MM.1S (cell line): ENCODE measurements around the gene COLEC12.

Experiments used
- DNase-seq: peaks from one replicate; pipeline ENCODE4 v3.0.0-alpha.2; 2015
- H2AFZ ChIP-seq: fragments of 300-600 bp; sonication (generic); 2 replicates; pipeline ENCODE4 v1.6.0; 2016; ENCODE audit warnings: antibody characterized with exemption, low read length
- H3F3A ChIP-seq: fragments of 300-600 bp; sonication (generic); 2 replicates; pipeline ENCODE4 v1.6.1; 2016; ENCODE audit warnings: mild to moderate bottlenecking, antibody characterized with exemption, low read length, moderate library complexity, mixed read lengths; ENCODE audit not compliant: insufficient read depth
- H3K27ac ChIP-seq: fragments of 300-600 bp; sonication (generic); 2 replicates; pipeline ENCODE4 v1.5.1; 2016; ENCODE audit warnings: mild to moderate bottlenecking, low read length
- H3K27me3 ChIP-seq: fragments of 300-600 bp; sonication (generic); replicated peaks from 2 replicates; pipeline ENCODE4 v1.6.0; 2016; ENCODE audit warnings: low read length; ENCODE audit not compliant: insufficient read depth
- H3K36me3 ChIP-seq: fragments of 300-600 bp; sonication (generic); replicated peaks from 2 replicates; pipeline ENCODE4 v1.6.1; 2016; ENCODE audit warnings: mild to moderate bottlenecking, low read length, mixed read lengths; ENCODE audit not compliant: insufficient read depth
- H3K4me1 ChIP-seq: fragments of 300-600 bp; sonication (generic); 2 replicates; pipeline ENCODE4 v1.6.1; 2016; ENCODE audit warnings: low read length, mixed read lengths
- H3K4me2 ChIP-seq: fragments of 300-600 bp; sonication (generic); 2 replicates; pipeline ENCODE4 v1.6.0; 2016; ENCODE audit warnings: low read depth, low read length
- H3K4me3 ChIP-seq: fragments of 300-600 bp; sonication (generic); 2 replicates; pipeline ENCODE4 v1.5.1; 2016; ENCODE audit warnings: low read length, mixed read lengths
- H3K79me2 ChIP-seq: fragments of 300-600 bp; sonication (generic); 2 replicates; pipeline ENCODE4 v1.6.1; 2016; ENCODE audit warnings: mixed run types, low read length, mixed read lengths
- H3K9ac ChIP-seq: fragments of 300-600 bp; sonication (generic); 2 replicates; pipeline ENCODE4 v1.6.1; 2016; ENCODE audit warnings: low read length, mixed read lengths
- H3K9me2 ChIP-seq: fragments of 300-600 bp; sonication (generic); replicated peaks from 2 replicates; pipeline ENCODE4 v1.6.1; 2016; ENCODE audit warnings: mild to moderate bottlenecking, low read length, mixed read lengths; ENCODE audit not compliant: insufficient read depth
- H3K9me3 ChIP-seq: fragments of 300-600 bp; sonication (generic); replicated peaks from 2 replicates; pipeline ENCODE4 v1.6.1; 2016; ENCODE audit warnings: mild to moderate bottlenecking, low read length, mixed read lengths; ENCODE audit not compliant: insufficient read depth
- H4K20me1 ChIP-seq: fragments of 300-600 bp; sonication (generic); 2 replicates; pipeline ENCODE4 v1.6.1; 2016; ENCODE audit warnings: mild to moderate bottlenecking, low read length, moderate library complexity, mixed read lengths; ENCODE audit not compliant: insufficient read depth
- EZH2 ChIP-seq: fragments of 300-600 bp; sonication (generic); optimal IDR thresholded peaks from 2 replicates; pipeline ENCODE3; 2017; ENCODE audit warnings: low read depth, mild to moderate bottlenecking, antibody characterized with exemption, low read length, mixed read lengths
- EZH2phosphoT487 ChIP-seq: fragments of 300-600 bp; sonication (generic); IDR thresholded peaks from 2 replicates; pipeline ENCODE4 v1.6.1; 2018; ENCODE audit warnings: antibody characterized with exemption, low read length
- TF ChIP-seq, protein P1 (sequence below): fragments of 300-600 bp; sonication (generic); IDR thresholded peaks from 2 replicates; pipeline ENCODE4 v1.5.1; 2016; ENCODE audit warnings: antibody characterized with exemption, low read length, mixed read lengths

The COLEC12 gene

DNA sequence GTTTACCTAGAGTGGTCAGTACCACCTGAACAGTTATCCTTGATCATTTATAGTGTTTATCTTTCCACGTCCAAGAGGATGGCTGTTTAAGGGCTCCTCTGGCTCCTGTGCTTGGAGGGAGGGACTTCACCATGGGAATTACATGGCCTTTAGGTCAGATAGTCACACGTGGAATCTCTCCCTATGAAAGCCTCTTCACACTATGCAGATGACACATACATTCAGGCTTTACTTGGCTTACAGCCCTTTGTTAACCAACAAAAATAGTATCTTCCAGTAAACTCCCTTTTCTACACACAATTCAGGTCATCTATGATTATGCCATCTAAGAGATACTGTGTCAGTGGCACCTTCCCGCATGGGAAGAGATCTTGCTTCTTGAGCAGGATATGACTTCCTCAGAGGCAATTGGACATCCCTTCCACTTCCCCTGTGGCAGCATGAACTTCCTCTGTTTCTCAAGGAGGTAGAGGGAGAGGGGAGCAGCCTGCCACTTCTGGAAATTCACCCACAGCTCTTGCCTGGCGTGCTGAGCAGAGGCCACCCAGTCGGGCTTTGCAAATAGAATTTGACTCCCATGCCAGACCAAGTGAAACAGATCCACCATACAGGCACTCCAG is 53.5 kb downstream of the COLEC12 start:
- H3K79me2 ChIP-seq = no peaks in the 10 kb centered on the region
- no peak for DNase-seq
- H3K9ac ChIP-seq = no peak overlapping the region
- no peak overlapping the region for H3K4me2 ChIP-seq
- no peaks in the 10 kb centered on the region for H3K9me3 ChIP-seq
- H3K9me2 ChIP-seq = no peaks in the 10 kb centered on the region
- H3K27ac ChIP-seq = no peak overlapping the region
- no peaks in the 10 kb centered on the region for H3K27me3 ChIP-seq
- H3K36me3 ChIP-seq = no peaks in the 10 kb centered on the region
- TF ChIP-seq, protein P1, sequence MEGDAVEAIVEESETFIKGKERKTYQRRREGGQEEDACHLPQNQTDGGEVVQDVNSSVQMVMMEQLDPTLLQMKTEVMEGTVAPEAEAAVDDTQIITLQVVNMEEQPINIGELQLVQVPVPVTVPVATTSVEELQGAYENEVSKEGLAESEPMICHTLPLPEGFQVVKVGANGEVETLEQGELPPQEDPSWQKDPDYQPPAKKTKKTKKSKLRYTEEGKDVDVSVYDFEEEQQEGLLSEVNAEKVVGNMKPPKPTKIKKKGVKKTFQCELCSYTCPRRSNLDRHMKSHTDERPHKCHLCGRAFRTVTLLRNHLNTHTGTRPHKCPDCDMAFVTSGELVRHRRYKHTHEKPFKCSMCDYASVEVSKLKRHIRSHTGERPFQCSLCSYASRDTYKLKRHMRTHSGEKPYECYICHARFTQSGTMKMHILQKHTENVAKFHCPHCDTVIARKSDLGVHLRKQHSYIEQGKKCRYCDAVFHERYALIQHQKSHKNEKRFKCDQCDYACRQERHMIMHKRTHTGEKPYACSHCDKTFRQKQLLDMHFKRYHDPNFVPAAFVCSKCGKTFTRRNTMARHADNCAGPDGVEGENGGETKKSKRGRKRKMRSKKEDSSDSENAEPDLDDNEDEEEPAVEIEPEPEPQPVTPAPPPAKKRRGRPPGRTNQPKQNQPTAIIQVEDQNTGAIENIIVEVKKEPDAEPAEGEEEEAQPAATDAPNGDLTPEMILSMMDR = no peak
- TF ChIP-seq EZH2 (no peak), EZH2phosphoT487 (no peak)
- no peak overlapping the region for H2AFZ ChIP-seq
- H3K4me3 ChIP-seq = no peak overlapping the region
- no peaks in the 10 kb centered on the region for H3F3A ChIP-seq
- no peaks in the 10 kb centered on the region for H4K20me1 ChIP-seq
- no peaks in the 10 kb centered on the region for H3K4me1 ChIP-seq

DNA sequence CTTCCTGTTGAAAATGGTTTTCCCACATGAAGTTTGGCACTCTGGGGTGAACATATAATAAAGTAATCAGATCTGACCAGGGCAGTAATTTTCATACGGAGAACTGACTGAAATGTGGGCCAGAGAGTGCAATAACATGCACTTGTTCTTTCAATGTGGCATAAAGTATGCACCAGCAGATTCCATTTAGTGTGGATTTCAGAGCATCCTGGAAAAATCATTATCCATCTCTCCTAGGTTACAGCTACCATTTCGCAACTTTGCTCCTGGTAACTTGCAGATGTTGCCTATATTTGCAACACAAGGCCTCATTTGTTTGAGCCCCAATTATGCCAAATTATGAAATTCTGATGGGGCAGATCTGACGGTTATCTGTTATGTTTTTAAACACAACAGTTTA is 55.4 kb downstream of the COLEC12 start:
- no peak for DNase-seq
- H3K36me3 ChIP-seq = no peaks in the 10 kb centered on the region
- TF ChIP-seq, protein P1 = no peak
- TF ChIP-seq EZH2phosphoT487 (no peak), EZH2 (no peak)
- H3K9me3 ChIP-seq = no peaks in the 10 kb centered on the region
- H3F3A ChIP-seq = no peaks in the 10 kb centered on the region
- no peak overlapping the region for H3K4me3 ChIP-seq
- no peak overlapping the region for H3K9ac ChIP-seq
- no peaks in the 10 kb centered on the region for H3K27me3 ChIP-seq
- no peaks in the 10 kb centered on the region for H3K4me1 ChIP-seq
- H3K4me2 ChIP-seq = no peak overlapping the region
- no peaks in the 10 kb centered on the region for H3K79me2 ChIP-seq
- H4K20me1 ChIP-seq = no peaks in the 10 kb centered on the region
- H2AFZ ChIP-seq = no peak overlapping the region
- H3K27ac ChIP-seq = no peak overlapping the region
- no peaks in the 10 kb centered on the region for H3K9me2 ChIP-seq

DNA sequence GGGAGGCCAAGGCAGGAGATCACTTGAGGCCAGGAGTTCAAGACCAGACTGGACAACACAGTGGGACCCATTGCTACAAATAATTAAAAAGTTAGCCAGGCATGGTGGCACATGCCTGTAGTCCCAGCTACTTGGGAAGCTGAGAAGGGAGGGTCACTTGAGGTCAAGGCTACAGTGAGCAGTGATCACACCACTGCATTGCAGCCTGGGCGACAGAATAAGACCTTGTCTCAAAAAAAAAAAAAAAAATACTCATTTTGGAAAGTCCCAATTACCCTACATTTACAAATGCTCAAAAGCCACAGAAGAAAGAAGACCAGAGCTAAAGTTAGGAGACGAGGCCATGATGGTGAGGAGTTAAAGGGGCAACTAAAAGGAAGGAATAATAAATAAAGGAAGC is 61.9 kb downstream of the COLEC12 start:
- Histone ChIP-seq H2AFZ (no peak overlapping the region), H3K4me3 (no peak overlapping the region), H3K9me2 (no peaks in the 10 kb centered on the region), H3K9me3 (no peaks in the 10 kb centered on the region; the same call in 1 of the 2 replicates), H3K36me3 (no peaks in the 10 kb centered on the region), H3K9ac (no peak overlapping the region), H3F3A (no peaks in the 10 kb centered on the region), H3K4me1 (no peaks in the 10 kb centered on the region), H3K79me2 (no peaks in the 10 kb centered on the region), H3K27ac (no peak overlapping the region), H4K20me1 (no peaks in the 10 kb centered on the region), H3K4me2 (no peak overlapping the region), H3K27me3 (no peaks in the 10 kb centered on the region)
- no peak for DNase-seq
- TF ChIP-seq EZH2phosphoT487 = no peak
- TF ChIP-seq, protein P1 = no peak
- TF ChIP-seq EZH2 = no peak
